Measurements from ENCODE around the gene RTN4. TPM values are rescaled to one million over a fixed set of nuclear protein-coding genes. Genes with fewer than 3 reads are reported as not detected.

The RTN4 gene
- total RNA-seq (2022) (386 and 394 TPM in 2 replicates), Bru-seq, nascent RNA (percentile 98 among the genes with signal in this experiment), BruChase-seq, experiment 1, labeled RNA remaining after a 6-hour chase (percentile 95 among the genes with signal in this experiment), BruChase-seq, experiment 2, labeled RNA remaining after a 2-hour chase (percentile 91 among the genes with signal in this experiment)
- long read RNA-seq, transcript RTN4-201 (7 exons, 2,333 nt): major isoform, 360 of 476 reads
- long read RNA-seq, transcript RTN4-204 (8 exons, 2,390 nt): minor isoform, 7 of 476 reads
- long read RNA-seq, transcript RTN4-205 (7 exons, 1,898 nt): minor isoform, 60 of 476 reads
- long read RNA-seq, partial matches to known transcripts: 10 of 476 reads
- long read RNA-seq, other reads (novel, unspliced or antisense): 38 of 476 reads

GRCh38 chr2:55050100-55050994, at the start of gene RTN4:
RTN4 (minus strand) TSS chr2:55050451; CDS start chr2:55050300, 151 bp downstream.
- peak within 1 kb of the TSS; percentile 85 for H3K4me3 Mint-ChIP-seq (ENCODE audit: low read depth, unreplicated experiment)
- no peak for TF ChIP-seq CTCF (IDR thresholded peaks at IDR 0.05; ENCODE audit: unreplicated experiment)
- H3K36me3 Mint-ChIP-seq (ENCODE audit: insufficient read depth, unreplicated experiment): peaks cover 64% of the 10 kb centered on the region
- BruUV-seq (replicated peaks): TSS peak; percentile 14
- intact Hi-C loops (cut with micrococcal nuclease; ENCODE audit: unreplicated experiment): loop anchor here (2.0 kb wide), 1 partner anchor 50 kb away; no protein-coding TSS in a partner anchor
- peak; percentile 99 for DNase-seq
- no peaks in the 10 kb centered on the region for H3K9me3 Mint-ChIP-seq (ENCODE audit: low read depth, unreplicated experiment)
- no peaks in the 10 kb centered on the region for H3K27me3 Mint-ChIP-seq (ENCODE audit: unreplicated experiment)
- CTCF ChIA-PET: interaction anchor here (0.7 to 1.8 kb wide), 11 partner anchors 10 to 840 kb away, joined by 3 to 10 read pairs (median 4); no protein-coding TSS in a partner anchor
- peak within 1 kb of the TSS; percentile 97 for H3K27ac Mint-ChIP-seq (ENCODE audit: unreplicated experiment)
- H3K4me1 Mint-ChIP-seq (ENCODE audit: low read depth, unreplicated experiment): peaks cover 31% of the 10 kb centered on the region

- CTCF ChIA-PET: interaction anchor here (0.6 to 0.8 kb wide), 2 partner anchors 51 to 65 kb away, joined by 3 to 4 read pairs; no protein-coding TSS in a partner anchor
- Mint-ChIP-seq H3K4me1 (ENCODE audit: low read depth, unreplicated experiment) (peaks cover 4% of the 10 kb centered on the region), H3K27me3 (ENCODE audit: unreplicated experiment) (no peaks in the 10 kb centered on the region), H3K27ac (ENCODE audit: unreplicated experiment) (no peak overlapping the region), H3K9me3 (ENCODE audit: low read depth, unreplicated experiment) (no peaks in the 10 kb centered on the region), H3K36me3 (ENCODE audit: insufficient read depth, unreplicated experiment) (peaks cover 8% of the 10 kb centered on the region), H3K4me3 (ENCODE audit: low read depth, unreplicated experiment) (no peak overlapping the region)
- BruUV-seq (replicated peaks): no TSS peak
- no peak for TF ChIP-seq CTCF (IDR thresholded peaks at IDR 0.05; ENCODE audit: unreplicated experiment)
- no peak for DNase-seq
- intact Hi-C loops (cut with micrococcal nuclease; ENCODE audit: unreplicated experiment): loop anchor here (5.0 kb wide), 1 partner anchor 68 kb away; no protein-coding TSS in a partner anchor
Measured at GRCh38 chr2:55099493-55099877, 49.2 kb upstream of the RTN4 start.

- DNase-seq: no peak
- H3K27me3 Mint-ChIP-seq (ENCODE audit: unreplicated experiment): no peaks in the 10 kb centered on the region
- H3K4me1 Mint-ChIP-seq (ENCODE audit: low read depth, unreplicated experiment): peaks cover 19% of the 10 kb centered on the region
- no peak for TF ChIP-seq CTCF (IDR thresholded peaks at IDR 0.05; ENCODE audit: unreplicated experiment)
- no peak overlapping the region for H3K27ac Mint-ChIP-seq (ENCODE audit: unreplicated experiment)
- peaks cover 8% of the 10 kb centered on the region for H3K36me3 Mint-ChIP-seq (ENCODE audit: insufficient read depth, unreplicated experiment)
- intact Hi-C loops (cut with micrococcal nuclease; ENCODE audit: unreplicated experiment): loop anchor here (5.0 kb wide), 1 partner anchor 70 kb away; no protein-coding TSS in a partner anchor
- no peaks in the 10 kb centered on the region for H3K9me3 Mint-ChIP-seq (ENCODE audit: low read depth, unreplicated experiment)
- CTCF ChIA-PET: interaction anchor here (1.2 kb wide), 1 partner anchor 198 kb away, joined by 3 read pairs; no protein-coding TSS in a partner anchor
- BruUV-seq (replicated peaks): no TSS peak
- H3K4me3 Mint-ChIP-seq (ENCODE audit: low read depth, unreplicated experiment): no peak overlapping the region
Measured at GRCh38 chr2:55097461-55098410, 47.5 kb upstream of the RTN4 start.
